GM21447 (cell line): Measurements from ENCODE around the gene AGAP1.

Experiments used
- ATAC-seq: cut with Tn5 transposase; IDR thresholded peaks from one replicate; pipeline ENCODE4 v1.9.1; 2021; ENCODE audit not compliant: unreplicated experiment

Gene AGAP1

DNA sequence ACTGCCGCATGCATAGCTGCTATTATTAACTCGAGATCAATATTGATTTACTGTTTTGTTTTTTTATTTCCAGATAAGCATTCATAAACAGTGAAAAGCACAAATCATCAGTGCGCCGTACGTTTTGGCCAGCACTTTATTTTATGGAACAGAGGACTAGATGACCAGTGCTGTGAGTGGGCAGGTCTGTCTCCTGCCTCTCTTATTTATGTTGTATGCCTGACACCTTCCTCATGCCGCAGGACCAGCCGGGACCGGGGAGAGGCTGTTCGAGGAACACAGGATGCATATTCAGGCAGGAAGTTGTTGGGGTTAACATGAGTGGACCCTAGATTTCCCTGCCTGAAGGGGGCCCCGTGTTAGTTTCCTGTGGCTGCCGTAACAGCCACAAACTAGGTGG is 72.6 kb downstream of the AGAP1 start:
- ATAC-seq: no peak

DNA sequence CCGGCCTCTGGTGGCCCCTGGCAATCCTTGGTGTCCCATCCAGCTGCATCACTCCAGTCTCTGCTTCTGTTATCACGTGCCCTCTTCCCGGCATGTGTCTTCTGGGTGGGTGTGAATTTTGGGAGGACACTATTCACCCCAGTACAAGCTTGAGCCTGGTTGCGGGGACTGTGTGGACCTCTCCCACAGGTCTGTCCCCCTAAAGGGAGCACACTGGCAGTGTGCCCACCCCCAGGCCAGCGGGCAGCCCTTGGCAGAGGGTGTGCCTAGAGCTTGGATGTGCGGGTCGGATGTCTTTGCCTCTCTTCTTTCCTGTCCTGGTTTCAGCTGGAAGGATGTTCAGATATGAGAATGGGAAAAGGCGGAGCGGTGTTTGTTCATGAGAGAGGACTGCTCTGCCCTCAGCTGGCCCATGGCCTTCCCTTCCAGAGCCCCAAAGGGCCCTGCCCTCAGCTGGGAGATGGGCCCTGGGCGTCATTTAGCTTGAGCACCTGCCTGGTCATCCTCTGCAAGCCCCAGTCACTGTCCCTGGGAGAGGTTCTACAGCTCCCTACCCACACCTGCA is 73.2 kb downstream of the AGAP1 start:
- ATAC-seq: no peak

DNA sequence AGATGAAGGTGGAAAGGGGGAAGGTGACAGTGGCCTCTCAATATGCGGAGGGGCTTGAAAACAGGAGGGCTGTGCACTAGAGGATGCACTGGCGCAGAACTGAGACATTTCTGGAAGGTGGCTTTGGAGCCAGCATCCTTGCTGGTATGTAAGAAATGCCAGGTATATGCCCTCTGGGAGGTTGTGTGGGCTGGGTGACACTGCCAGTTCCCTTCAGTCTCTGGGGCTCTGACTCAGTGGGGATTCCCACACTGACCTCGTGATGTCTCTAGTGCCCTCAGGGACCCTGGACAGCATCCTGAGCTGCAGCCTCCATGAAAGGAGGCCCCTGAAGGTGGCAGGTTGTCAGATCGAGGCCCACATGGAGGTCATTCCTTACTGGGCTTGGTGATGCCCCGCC is 74.0 kb downstream of the AGAP1 start:
- ATAC-seq: no peak

DNA sequence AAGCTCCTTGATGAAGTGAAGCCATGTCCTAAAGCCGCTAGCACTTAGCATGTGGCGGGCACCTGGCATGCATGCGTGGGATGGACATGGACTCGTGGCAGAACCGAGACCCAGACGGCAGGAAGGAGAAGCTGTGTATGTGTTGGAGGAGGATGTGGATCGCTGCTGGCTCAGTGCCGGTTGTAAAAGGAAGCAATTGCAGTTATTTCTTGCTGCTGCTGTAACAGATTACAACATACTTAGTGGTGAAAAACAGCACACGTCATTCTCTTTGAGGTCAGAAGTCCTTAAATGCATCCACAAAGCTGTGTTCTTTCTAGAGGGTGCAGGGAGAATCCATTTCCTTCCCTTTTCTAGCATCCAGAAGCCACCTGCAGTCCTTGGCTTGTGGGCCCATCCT is 74.6 kb downstream of the AGAP1 start:
- no peak for ATAC-seq

DNA sequence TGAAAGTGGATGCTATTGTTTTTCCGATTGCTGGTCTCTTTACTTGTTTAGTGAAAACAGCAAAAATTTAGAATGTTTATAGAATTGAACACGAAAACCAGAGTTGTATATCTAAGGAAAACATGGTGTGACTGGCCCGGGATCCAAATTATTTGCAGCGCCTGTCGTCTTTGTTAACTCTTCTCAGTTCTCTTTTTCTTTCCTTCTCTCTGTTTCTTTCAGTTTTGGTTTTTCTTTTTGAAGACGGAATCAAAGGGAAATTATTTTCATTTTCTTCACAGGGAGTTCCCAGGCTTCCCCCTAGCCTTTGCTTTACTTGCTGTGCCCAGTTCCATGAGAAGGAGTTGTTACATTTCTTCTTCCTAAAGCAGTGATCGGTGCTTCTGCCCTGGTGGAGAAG is 76.0 kb downstream of the AGAP1 start:
- ATAC-seq: no peak

DNA sequence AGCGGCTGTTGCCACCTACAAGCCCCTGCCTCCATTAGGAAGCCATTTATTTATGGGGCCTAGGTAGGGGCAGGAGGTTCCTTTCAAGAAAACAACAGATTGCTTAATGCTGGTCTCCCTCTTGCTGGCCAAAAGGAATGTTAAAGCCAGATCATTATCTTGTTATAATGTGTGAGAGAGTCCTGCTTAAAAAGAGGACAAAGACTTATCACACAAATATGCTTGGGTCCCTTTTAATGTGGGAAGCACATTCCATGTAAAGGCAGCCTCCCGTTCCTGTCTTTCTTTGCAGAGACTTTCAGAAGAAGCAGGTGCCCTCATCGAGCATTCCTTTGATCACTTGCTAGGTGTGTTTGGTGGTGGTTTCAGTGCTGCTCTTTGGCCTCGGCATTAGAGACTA is 76.4 kb downstream of the AGAP1 start:
- ATAC-seq: no peak

DNA sequence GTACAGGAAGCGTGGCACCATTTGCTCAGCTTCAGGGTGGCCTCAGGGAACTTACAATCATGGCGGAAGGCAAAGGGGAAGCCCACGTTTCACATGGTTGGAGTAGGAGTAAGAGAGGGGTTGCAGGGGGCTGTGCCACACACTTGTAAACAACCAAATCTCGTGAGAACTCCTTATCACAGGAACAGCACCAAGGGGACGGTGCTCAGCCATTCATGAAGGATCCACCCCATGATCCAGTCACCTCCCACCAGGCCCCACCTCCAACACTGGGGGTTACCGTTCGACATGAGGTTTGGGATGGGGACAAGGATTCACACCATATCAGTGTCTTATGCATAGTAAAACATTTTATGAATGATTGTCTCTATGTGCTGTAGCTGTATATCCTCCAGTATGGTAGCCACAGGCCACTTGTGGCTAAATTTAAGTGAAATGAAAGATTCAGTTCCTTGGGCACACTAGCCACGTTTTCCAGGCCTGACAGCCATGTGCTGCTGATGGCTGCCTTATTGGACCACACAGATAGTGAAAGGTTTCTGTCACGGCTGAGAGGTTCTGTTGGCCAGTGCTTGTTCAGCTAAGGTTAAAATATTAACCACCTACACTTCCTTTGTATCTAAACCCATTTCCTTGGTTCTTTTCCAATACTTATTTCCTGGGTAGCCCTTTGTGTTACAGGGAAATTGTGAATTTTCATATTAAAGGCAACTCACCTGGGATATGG is 77.3 kb downstream of the AGAP1 start:
- no peak for ATAC-seq

DNA sequence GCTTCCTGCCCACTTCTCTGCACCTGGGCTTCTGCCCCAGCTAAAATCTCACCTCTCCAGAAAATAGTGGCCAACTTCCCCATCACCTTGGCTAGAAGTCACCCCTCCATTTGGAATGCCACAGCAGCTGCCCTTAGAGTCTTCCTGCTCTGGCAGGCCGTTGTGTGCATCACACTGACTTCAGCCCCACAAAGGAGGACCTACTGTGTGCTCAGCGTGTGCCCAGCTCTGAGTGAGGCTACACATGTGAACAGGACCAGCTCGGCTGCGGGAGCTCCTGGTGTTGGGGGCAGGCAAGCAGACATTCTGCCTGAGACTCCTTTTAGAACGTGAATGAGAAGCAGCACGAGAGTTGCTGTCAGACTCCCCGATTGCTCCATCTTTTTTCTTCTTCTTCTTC is 78.7 kb downstream of the AGAP1 start:
- no peak for ATAC-seq

DNA sequence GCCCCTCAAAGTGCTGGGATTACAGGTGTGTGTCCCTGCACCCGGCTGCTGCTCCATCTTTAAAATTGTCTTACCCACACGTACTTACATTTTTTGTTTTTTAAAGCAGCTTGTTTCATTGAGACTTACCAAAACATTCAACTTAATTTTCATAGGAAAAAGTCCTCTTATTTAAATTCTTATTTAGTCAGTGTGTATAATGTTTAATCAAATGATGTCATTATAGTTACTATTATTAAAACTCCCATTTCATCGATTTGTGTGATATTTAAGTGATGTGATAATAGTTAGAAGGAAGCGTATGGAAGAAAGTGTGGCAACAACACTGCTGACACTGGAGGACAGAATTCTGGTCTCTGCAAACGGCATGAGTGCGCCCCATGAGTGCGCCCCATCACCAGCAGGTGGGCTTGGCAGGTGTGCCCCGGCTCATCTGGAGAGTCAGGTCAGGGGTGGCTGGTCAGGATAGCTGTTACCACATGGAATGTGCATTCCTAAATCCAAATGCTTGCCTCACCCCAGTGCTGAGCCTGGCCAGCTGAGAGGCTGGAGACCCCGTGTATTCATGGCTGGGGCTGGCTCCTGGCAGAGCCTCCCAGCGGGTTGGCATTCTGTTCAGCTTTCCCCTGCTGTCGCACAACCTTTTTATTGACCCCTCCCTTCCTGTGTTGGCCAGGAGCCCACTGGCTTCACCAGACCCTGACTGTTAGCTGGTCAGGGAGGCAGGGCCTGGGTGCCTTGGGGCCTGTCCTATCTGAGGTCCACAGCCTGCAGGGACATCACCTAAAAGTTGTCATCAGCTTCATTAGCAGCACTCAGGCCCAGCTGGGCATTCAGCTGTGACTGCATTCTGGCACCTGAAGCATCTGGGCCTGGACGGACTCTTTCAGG is 79.7 kb downstream of the AGAP1 start:
- ATAC-seq: no peak

DNA sequence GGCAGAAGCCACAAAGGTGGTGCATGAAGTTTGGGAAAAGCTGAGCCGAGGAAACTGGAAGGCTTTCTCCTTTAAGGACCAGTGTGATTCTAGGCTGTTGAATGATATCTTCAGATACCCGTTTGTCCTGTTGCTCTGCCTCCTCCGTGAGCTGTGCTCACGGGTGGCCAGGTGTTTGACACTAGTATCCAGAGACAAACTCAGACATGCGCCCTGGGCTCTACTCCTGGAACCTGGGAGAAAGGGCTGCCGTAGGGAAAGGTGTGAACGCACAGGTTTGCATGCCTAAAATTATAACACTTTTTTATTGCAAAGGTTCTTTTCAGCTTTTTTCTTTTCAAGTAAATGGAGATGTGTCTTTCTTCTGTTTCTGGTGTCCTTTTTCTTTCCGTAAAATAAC is 81.6 kb downstream of the AGAP1 start:
- ATAC-seq: no peak

DNA sequence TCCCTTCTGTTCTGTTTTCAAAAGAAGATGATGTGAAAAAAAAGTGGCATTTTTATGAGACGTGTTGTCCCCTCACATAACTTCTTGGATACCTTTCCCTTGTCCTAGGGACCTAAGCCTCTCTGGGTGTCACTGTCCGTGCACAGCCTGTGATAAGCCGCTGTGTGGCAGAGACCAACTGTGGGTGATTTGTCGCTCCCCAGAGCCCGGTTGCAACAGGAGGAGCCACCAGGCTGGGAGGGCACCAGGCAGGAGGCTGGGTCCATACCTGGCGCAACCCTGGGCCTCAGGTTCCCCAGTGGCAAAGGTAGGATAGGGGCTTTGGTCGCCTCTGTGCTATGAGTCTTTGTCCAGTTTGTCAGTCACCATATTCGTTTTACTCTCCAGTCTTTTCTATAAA is 82.1 kb downstream of the AGAP1 start:
- no peak for ATAC-seq

DNA sequence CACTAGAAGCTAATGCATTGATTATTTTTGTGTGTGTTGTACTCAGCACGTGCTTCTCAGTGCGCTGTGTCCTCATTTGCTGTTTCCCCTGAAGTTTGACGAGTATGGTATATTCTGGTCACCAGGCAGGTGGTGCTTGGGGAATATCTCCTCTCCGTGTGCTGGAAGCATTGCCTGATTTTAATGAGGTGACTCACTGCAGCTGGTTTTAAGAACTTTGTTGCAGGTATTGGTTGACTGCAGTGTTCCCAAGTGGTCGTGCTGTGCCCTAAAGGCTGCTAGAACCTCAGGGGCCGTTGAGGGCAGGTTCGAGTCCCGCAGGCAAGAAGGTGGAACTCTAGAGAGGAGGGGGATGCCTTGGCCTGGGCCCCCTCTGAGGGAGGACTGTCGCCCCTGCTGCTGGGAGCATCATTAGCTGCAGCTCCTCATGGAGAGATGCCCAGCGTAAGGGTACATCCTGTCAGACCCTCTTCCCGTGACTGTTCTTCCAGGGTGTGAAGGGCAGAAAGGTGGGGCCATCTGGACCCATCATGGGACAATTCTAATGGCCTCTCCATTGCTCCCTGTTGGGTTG is 82.6 kb downstream of the AGAP1 start:
- no peak for ATAC-seq

DNA sequence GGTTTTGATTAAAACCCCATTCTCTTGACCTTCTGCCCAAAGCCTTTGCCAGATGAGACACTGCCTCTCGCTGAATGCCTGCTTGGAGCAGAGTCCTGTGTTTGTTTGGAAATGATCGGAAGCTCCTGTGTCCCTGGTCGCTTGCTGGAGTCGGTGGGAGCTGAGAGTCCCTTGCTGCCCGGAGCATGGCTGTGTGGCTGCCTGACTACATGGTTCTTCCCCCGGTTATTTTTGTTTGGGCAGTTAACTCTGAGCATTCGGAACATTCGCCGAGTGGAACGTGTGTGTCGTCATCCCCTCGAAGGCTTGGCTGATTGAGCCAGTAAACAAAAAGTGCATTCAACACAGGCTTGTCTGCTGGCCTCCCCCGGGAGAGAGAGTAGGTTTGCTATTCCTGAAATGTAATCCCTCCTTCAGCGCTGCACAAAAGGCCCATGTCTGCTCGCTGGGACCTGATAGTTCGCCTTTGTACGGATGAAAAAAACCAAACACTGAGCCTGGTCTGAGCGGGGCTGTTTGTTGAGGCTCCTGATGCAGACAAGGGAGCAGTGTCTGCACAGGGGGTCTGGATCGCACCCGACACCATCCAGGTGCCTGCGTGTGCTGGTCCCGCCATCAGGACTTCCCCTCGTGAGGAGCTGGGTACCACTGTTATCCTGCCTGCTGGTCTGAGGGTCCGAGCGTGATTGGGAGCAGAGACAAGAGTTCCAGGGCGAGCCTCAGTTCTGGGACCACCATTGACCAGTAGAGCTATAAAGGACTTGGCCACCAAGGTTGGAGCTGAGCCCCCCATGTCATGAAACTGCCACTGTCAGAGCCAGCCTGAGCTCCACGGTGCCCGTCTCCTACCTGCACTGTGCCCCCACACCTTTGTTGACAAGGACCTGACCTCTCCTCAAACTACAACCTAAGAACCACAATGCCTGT is 83.8 kb downstream of the AGAP1 start:
- ATAC-seq: no peak

DNA sequence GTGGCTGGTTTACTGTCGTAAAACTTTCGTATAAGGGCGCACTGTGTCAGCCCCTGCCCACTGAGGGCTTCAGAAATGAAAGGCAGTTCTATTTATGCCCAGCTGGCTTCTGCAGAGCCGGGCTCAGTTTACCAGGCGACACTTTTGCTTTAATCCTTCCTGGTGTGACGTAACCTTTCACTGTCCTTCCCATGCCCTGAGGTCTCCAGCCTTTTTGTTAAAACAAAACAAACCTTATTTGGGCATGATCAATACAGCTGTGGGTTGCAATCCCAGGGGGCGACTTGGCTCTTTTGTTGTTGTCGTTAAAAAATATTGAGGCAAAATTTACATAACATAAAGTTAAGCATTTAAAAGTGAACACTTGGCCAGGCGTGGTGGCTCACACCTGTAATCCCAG is 85.3 kb downstream of the AGAP1 start:
- ATAC-seq: no peak

DNA sequence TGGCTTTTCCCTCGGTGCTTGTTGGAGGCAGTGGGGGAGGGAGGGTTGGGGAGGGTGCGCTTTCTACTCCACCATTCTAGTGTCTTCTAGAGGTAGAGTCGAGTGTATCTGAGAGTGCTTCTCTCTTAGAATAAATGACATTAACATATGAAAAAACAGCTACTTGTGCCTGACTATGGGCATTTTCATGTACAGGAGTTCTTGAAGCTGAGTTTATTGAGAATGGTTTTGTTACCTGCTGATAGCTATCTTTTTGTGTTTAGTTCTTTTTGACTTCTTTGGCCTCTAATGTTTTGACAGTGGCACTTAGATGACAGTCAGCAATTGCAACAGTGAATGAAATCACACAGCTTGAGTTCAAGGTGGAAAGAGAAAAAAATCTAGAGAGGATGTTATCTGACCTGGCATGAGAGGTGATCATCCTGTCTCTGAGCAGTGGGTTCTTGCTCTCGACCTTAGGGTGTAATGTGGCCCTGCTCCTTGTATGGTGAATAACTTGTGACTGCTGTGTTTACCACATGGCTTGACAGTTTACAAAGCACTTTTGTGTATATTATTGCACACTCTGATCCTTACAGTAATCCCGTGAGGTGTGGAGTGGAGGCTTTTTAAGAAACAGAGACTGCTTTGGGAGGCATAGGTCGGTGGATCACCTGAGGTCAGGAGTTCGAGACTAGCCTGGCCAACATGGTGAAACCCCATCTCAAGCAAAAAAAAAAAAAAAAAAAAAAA is 86.7 kb downstream of the AGAP1 start:
- no peak for ATAC-seq

DNA sequence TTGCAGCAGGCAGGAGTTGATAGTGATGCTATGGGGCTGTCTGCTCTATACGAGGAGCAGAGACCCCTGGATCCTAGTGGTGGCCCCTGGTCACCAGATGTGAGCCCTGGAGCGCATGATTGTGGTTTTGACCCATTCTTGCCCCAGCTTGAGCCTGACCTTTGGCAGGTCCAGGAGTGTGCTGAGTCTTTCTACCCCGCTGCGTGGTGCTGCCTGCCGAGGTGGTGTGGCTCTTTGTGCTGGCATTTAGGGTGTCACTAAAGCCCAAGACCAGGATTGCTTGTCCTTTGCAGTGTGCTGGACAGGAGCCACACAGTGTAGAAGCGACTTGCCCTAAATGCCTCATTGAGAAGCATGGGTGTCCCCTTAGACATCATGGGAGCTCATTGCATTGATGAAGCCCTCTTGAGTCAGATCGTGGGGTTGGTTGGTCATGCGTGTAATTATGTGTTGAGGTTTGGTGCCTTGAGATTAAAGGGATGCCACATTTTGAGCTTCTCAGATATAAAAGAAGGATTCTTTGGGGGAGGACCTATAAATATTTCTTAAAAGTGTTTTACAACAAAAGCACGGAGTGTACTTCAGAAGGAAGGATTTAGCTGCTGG is 88.3 kb downstream of the AGAP1 start:
- ATAC-seq: no peak

DNA sequence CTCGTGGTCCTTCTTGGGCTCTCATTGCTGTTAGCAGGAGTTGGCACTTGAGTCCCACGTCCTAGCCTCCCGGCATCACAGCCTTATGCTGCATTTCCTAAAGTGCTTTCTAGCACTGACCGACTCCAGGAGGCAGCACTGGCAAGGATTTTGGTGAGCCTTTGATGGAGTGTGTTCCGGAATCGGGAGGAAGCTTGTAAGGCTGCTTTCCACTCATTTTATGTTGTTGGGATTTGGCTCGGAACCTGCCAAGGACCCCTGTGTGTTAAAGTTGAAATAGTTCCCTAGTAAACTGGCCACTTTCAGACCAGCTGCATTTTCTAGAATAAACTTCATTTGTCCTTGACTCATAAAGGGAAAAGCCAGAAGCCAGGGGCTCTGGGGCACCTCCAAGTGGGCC is 88.9 kb downstream of the AGAP1 start:
- no peak for ATAC-seq

DNA sequence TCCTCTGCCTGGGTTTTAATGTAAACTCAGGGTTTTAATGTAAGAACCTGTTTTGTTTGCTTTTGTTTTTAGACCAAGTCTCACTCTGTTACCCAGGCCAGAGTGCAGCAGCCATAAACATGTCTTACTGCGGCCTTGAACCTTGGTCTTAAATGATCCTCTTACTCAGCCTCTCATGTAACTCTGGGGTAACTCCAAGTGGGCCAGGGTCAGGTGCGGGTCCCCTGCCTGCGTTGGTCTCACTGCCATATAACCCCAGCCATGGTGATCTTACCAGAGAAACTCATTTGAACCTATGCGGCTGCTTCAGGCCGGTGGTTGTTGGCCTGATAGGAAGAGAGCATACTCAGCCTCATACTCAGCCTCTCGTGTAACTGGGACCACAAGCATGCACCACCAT is 89.3 kb downstream of the AGAP1 start:
- ATAC-seq: no peak

DNA sequence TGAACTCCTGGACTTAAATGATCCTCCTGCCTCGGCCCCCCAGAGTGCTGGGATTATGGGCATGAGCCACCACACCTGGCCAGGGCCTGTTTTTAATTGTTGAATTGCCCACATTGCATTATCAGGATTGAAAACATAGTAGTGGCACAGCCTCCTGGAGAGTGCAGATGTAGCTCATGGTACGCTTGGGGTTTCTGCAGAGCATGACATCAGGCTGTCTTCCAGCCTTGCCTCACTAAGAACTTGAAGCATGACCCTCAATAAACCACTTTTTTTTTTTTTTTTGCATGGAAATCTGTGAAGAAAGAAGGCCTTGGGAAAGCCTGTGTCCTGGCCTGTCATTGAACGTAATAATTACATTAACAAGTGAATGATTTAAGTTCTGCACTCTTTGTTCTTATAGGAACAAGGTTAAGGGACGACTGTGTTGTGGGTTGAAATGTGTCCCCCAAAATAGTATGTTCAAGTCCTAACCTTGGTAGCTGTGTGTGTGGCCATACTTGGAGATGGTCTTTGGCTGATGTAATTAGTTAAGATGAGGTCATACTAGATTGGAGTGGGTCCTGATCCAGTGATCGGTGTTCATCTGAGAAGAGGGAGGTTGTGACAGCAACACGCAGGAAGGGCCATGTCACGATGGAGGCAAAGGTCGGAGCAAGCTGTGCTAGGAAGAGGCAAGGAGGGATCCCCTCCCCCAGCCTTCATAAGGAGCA is 90.2 kb downstream of the AGAP1 start:
- no peak for ATAC-seq
